Activated CD4-positive, alpha-beta T cell treated with anti-CD3 and anti-CD28 coated beads for 48 hours (primary cell): ENCODE measurements around the gene LIME1.
A peak's percentile ranks its signal among the peaks of the same experiment; 100 is the strongest.
"Not testable (repeated sequence)": the region's sequence is repeated elsewhere in the genome, so short reads cannot be mapped to it uniquely, and the experiment has no call there.

Experiments used
- DNase-seq: peaks from one replicate; pipeline ENCODE4 v3.0.0-alpha.2; 2020

LIME1 gene

GRCh38 chr20:63775096-63775978 is 38.9 kb downstream of the LIME1 start:
- peak; percentile 51 for DNase-seq

- DNase-seq: not testable (repeated sequence)
These were observed 40.4 kb downstream of the LIME1 start for GRCh38 chr20:63776875-63777274.

GRCh38 chr20:63777614-63778013 is 41.1 kb downstream of the LIME1 start:
- no peak for DNase-seq

- DNase-seq: no peak
These were observed 41.7 kb downstream of the LIME1 start for GRCh38 chr20:63778034-63778752.

GRCh38 chr20:63778857-63779256 is 42.4 kb downstream of the LIME1 start:
- no peak for DNase-seq

DNA sequence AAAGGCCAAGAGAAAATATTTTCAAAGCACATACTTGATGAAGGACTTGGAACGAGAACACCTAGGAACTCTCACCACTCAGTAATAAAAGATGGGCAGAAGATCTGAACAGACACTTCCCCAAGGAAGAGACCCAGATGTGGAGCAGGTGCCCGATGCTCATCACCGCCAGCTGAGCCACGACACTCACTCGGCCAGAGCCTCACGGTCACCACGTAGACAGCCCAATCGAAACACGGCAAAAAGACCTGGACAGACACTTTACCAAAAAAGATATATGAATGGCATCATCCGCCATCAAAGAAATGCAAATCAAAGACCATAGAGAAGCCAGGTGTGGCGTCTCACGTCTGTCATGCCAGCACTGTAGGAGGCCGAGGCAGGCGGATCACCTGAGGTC is 44.7 kb downstream of the LIME1 start:
- no peak for DNase-seq

- peak; percentile 33 for DNase-seq
These were observed 45.6 kb downstream of the LIME1 start for GRCh38 chr20:63782051-63782471.

DNA sequence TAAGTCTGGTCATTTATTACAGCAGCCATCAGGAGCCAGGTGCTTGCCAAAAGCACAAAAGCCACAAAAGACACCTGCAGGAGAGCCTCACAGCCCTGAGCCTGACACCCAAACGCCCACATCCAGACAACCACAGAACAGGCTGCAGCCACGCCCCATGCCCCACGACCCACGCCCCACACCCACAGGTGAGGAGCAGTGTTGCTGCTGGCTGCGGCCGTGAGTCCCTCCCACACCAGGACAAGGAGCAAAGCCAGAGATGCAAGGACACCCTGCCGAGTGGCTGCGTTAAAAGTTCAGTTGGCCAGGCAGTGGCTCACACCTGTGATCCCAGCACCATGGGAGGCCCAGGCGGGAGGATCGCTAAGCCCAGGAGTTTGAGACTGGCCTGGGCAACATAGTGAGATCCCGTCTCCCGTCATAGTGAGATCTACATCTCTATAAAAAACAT is 46.1 kb downstream of the LIME1 start:
- peak; percentile 12 for DNase-seq

GRCh38 chr20:63783970-63784369 is 47.5 kb downstream of the LIME1 start:
- no peak for DNase-seq

- DNase-seq: no peak
These were observed 49.2 kb downstream of the LIME1 start for GRCh38 chr20:63785691-63786131.

- no peak for DNase-seq
These were observed 50.8 kb downstream of the LIME1 start for GRCh38 chr20:63787302-63787701.

DNA sequence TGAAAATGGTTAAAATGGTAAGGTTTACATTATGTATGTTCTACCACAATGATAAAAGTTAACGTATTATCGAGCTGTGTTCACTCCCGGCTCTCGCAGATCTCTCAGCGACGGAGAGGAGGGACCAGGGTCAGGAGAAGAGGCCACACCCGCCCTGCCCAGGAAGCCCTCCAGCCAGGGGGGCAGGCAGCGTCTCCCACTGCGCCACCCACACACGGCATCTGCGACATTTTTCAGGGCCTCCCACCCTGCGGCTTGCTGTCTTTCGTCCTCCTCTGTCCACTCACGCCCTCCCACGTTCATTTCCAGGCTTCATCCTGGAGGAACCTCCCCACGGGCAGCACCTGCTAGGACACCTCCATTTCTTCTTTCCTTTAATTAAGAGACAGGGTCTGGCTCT is 51.3 kb downstream of the LIME1 start:
- no peak for DNase-seq
